SK-N-SH (cell line): ENCODE data around the gene RSU1. TPM values are rescaled to one million over a fixed set of nuclear protein-coding genes. Genes with fewer than 3 reads are reported as not detected.

Experiments used
- CTCF ChIA-PET: fragments of 300-600, 350-600 bp; formaldehyde crosslinking; extraction: SDS; loops from one replicate; lab custom pipeline; 2021; lab: Yijun Ruan, JAX
- POLR2A ChIA-PET: fragments of 350-600 bp; sonication (Branson Sonifier 250); formaldehyde crosslinking; extraction: SDS; loops from one replicate; lab custom pipeline; 2020; ENCODE audit warnings: antibody characterized with exemption, inconsistent platforms; lab: Yijun Ruan, JAX
- DNase-seq: peaks from one replicate; pipeline ENCODE4 v3.0.0; 2012
- H2AFZ ChIP-seq: fragments of 200-600 bp; sonication (generic); 2 replicates; pipeline ENCODE4 v1.8.1; 2016; ENCODE audit warnings: antibody characterized with exemption, mild to moderate bottlenecking, low read depth
- H3F3A ChIP-seq: fragments of 200-600 bp; sonication (generic); replicated peaks from 2 replicates; pipeline ENCODE3; 2016; ENCODE audit warnings: antibody characterized with exemption, mild to moderate bottlenecking; ENCODE audit not compliant: insufficient read depth
- H3K27ac ChIP-seq, 2 experiments: fragments of 200-500 bp in 1 of 2; fragments of 200-600 bp in 1 of 2; sonication (Bioruptor generic) in 1 of 2; sonication (generic), shearing (Covaris generic) in 1 of 2; 2 replicates each; pipeline versions ENCODE4 v1.5.1 to v1.6.1; 2014 to 2016; ENCODE audit warnings: low read depth in 2 of 2, inconsistent platforms in 1 of 2, low read length in 1 of 2, mild to moderate bottlenecking in 1 of 2, mixed read lengths in 1 of 2
- H3K27me3 ChIP-seq: fragments of 200-600 bp; sonication (generic), shearing (Covaris generic); 2 replicates; pipeline ENCODE4 v1.6.1; 2016; ENCODE audit warnings: mixed run types; ENCODE audit not compliant: insufficient read depth
- H3K36me3 ChIP-seq, 2 experiments: fragments of 200-500 bp in 1 of 2; fragments of 200-600 bp in 1 of 2; sonication (Bioruptor generic) in 1 of 2; sonication (generic) in 1 of 2; replicated peaks in 1 of 2; 2 replicates each; pipeline versions ENCODE3 to v1.5.1; 2014 to 2016; ENCODE audit warnings: low read length in 1 of 2, mild to moderate bottlenecking in 1 of 2; ENCODE audit not compliant: insufficient read depth in 2 of 2, control insufficient read depth in 1 of 2
- H3K4me1 ChIP-seq, 2 experiments: fragments of 200-500 bp in 1 of 2; fragments of 200-600 bp in 1 of 2; sonication (Bioruptor generic) in 1 of 2; sonication (generic), shearing (Covaris generic) in 1 of 2; 2 replicates each; pipeline versions ENCODE4 v1.5.1 to v1.6.1; 2014 to 2016; ENCODE audit warnings: low read depth in 1 of 2, low read length in 1 of 2, mixed run types in 1 of 2; ENCODE audit not compliant: insufficient read depth in 2 of 2, control insufficient read depth in 1 of 2
- H3K4me2 ChIP-seq: fragments of 200-600 bp; sonication (generic), shearing (Covaris generic); 2 replicates; pipeline ENCODE4 v1.6.1; 2017; ENCODE audit warnings: mixed run types
- H3K4me3 ChIP-seq, 2 experiments: fragments of 200-500 bp in 1 of 2; fragments of 200-600 bp in 1 of 2; sonication (Bioruptor generic) in 1 of 2; sonication (generic), shearing (Covaris generic) in 1 of 2; 2 replicates each; pipeline versions ENCODE4 v1.5.1 to v1.8.1; 2014 to 2016; ENCODE audit warnings: low read depth in 2 of 2, inconsistent platforms in 1 of 2, low read length in 1 of 2, mild to moderate bottlenecking in 1 of 2, mixed read lengths in 1 of 2, moderate library complexity in 1 of 2
- H3K79me2 ChIP-seq: fragments of 200-600 bp; sonication (generic); 2 replicates; pipeline ENCODE4 v1.8.1; 2017; ENCODE audit warnings: mild to moderate bottlenecking; ENCODE audit not compliant: insufficient read depth
- H3K9ac ChIP-seq: fragments of 200-600 bp; sonication (generic); 2 replicates; pipeline ENCODE4 v1.6.1; 2017; ENCODE audit warnings: mixed run types
- H3K9me2 ChIP-seq: fragments of 200-600 bp; sonication (generic); 2 replicates; pipeline ENCODE4 v1.6.1; 2017; ENCODE audit warnings: mixed run types
- H3K9me3 ChIP-seq: fragments of 200-600 bp; sonication (generic); 2 replicates; pipeline ENCODE4 v1.6.1; 2017; ENCODE audit warnings: mixed run types, mild to moderate bottlenecking, moderate library complexity
- H4K20me1 ChIP-seq: fragments of 200-600 bp; sonication (generic); 2 replicates; pipeline ENCODE4 v1.6.1; 2017; ENCODE audit warnings: mild to moderate bottlenecking, mixed run types; ENCODE audit not compliant: insufficient read depth
- CTCF ChIP-seq: fragments of 200-600 bp; sonication (generic); IDR thresholded peaks from 2 replicates; pipeline ENCODE4 v1.6.1; 2017; ENCODE audit warnings: antibody characterized with exemption, mild to moderate bottlenecking, moderate library complexity
- ELF1 ChIP-seq: IDR thresholded peaks from 2 replicates; pipeline ENCODE4 v1.4.0; 2012
- EP300 ChIP-seq, 2 experiments: IDR thresholded peaks; 2 replicates each; pipeline versions ENCODE4 v1.4.0 to v1.6.1; 2012; ENCODE audit warnings: borderline replicate concordance in 1 of 2, low read depth in 1 of 2, low read length in 1 of 2
- EZH2phosphoT487 ChIP-seq: fragments of 200-600 bp; sonication (generic); IDR thresholded peaks from 2 replicates; pipeline ENCODE4 v1.6.1; 2017; ENCODE audit warnings: low read depth, mixed run types, mild to moderate bottlenecking, antibody characterized with exemption, moderate library complexity, borderline replicate concordance
- FOSL2 ChIP-seq: IDR thresholded peaks from 2 replicates; pipeline ENCODE4 v1.4.0; 2012; ENCODE audit warnings: low read depth, mild to moderate bottlenecking, moderate library complexity, borderline replicate concordance
- FOXJ3 ChIP-seq: sonication (generic); formaldehyde crosslinking; IDR thresholded peaks from 2 replicates; pipeline ENCODE4 v1.5.1; 2020; ENCODE audit warnings: mild to moderate bottlenecking, missing genetic modification reagents
- FOXM1 ChIP-seq: IDR thresholded peaks from 2 replicates; pipeline ENCODE4 v1.4.0; 2012; ENCODE audit warnings: low read depth, mild to moderate bottlenecking
- GATA2 ChIP-seq: sonication (generic); formaldehyde crosslinking; IDR thresholded peaks from 2 replicates; pipeline ENCODE4 v1.5.0; 2020; ENCODE audit warnings: mild to moderate bottlenecking, missing genetic modification reagents
- IRF3 ChIP-seq: fragments of 150-350 bp; IDR thresholded peaks from 2 replicates; pipeline ENCODE4 v1.6.1; 2016; ENCODE audit warnings: mild to moderate bottlenecking, low read depth, low read length
- JUND ChIP-seq: IDR thresholded peaks from 2 replicates; pipeline ENCODE4 v1.4.0; 2012
- MAX ChIP-seq: IDR thresholded peaks from 2 replicates; pipeline ENCODE4 v1.4.0; 2012; ENCODE audit warnings: low read depth
- PBX3 ChIP-seq: IDR thresholded peaks from 2 replicates; pipeline ENCODE4; 2012
- RAD21 ChIP-seq: IDR thresholded peaks from 2 replicates; pipeline ENCODE4 v1.6.1; 2012; ENCODE audit warnings: mild to moderate bottlenecking, low read length
- RCOR1 ChIP-seq: fragments of 150-350 bp; IDR thresholded peaks from 2 replicates; pipeline ENCODE4 v1.6.1; 2017; ENCODE audit warnings: antibody characterized with exemption, low read length
- RXRA ChIP-seq: IDR thresholded peaks from 2 replicates; pipeline ENCODE4 v1.4.0; 2012; ENCODE audit warnings: low read depth, mild to moderate bottlenecking, borderline replicate concordance
- SIN3A ChIP-seq: IDR thresholded peaks from 2 replicates; pipeline ENCODE4 v1.6.1; 2012; ENCODE audit warnings: low read depth, mild to moderate bottlenecking, low read length, moderate library complexity, borderline replicate concordance
- SMC3 ChIP-seq: IDR thresholded peaks from 2 replicates; pipeline ENCODE4 v1.6.1; 2012; ENCODE audit warnings: low read depth, low read length, improper control_type of control experiment
- TCF12 ChIP-seq: IDR thresholded peaks from 2 replicates; pipeline ENCODE4 v1.4.0; 2012
- TEAD4 ChIP-seq: IDR thresholded peaks from 2 replicates; pipeline ENCODE4 v1.4.0; 2012; ENCODE audit warnings: mild to moderate bottlenecking, borderline replicate concordance; ENCODE audit not compliant: insufficient read depth
- USF1 ChIP-seq: IDR thresholded peaks from 2 replicates; pipeline ENCODE4 v1.4.0; 2012; ENCODE audit warnings: low read depth, borderline replicate concordance
- USF2 ChIP-seq: fragments of 150-350 bp; IDR thresholded peaks from 2 replicates; pipeline ENCODE4 v1.6.1; 2017; ENCODE audit warnings: antibody characterized with exemption, low read length, low read depth, borderline replicate concordance
- YY1 ChIP-seq: IDR thresholded peaks from 2 replicates; pipeline ENCODE4 v1.4.0; 2012; ENCODE audit warnings: low read depth, mild to moderate bottlenecking
- WGBS: methylation state at CpG from one replicate; pipeline ENCODE4 v1.1.6; 2017; ENCODE audit warnings: low lambda C conversion rate; 5-methylcytosine and 5-hydroxymethylcytosine counted together
- polyA plus RNA-seq, 3 experiments: library from polyadenylated mRNA; depleted of rRNA; stranded (reverse); fragments of >200 nt; gene quantifications; 2 replicates each; pipeline ENCODE4 v1.2.3, GENCODE V29; 2012

The RSU1 gene
- polyA plus RNA-seq, 1 of the 3 experiments (the other 2 are of a cell fraction), result 59.8 TPM

GRCh38 chr10:16698461-16698860, 118.8 kb downstream of the RSU1 start:
- no peaks in the 10 kb centered on the region for H3K79me2 ChIP-seq
- no peak overlapping the region for H3K27ac ChIP-seq
- no peaks in the 10 kb centered on the region for H4K20me1 ChIP-seq
- H3K4me3 ChIP-seq, result no peak overlapping the region
- ChIA-PET POLR2A (no interaction called here), CTCF (interaction anchor here (1.1 kb wide), 1 partner anchor 16 kb away, joined by 3 read pairs; no protein-coding TSS in a partner anchor)
- no peaks in the 10 kb centered on the region for H3K27me3 ChIP-seq
- H3F3A ChIP-seq, result no peaks in the 10 kb centered on the region
- no peaks in the 10 kb centered on the region for H3K9me2 ChIP-seq
- H3K4me1 ChIP-seq, result peaks cover 0 to 5% of the 10 kb centered on the region in 2 experiments; a peak in 1 of 4 replicates
- H3K4me2 ChIP-seq, result no peak overlapping the region
- no peak overlapping the region for H3K9ac ChIP-seq
- DNase-seq, result no peak
- TF ChIP-seq EP300 (IDR thresholded peaks at IDR 0.05; ENCODE audit: borderline replicate concordance in 1 of 2, low read depth in 1 of 2, low read length in 1 of 2) (no peak), RAD21 (no peak), FOSL2 (no peak), TEAD4 (no peak), YY1 (no peak), EZH2phosphoT487 (no peak), RXRA (no peak), ELF1 (no peak), JUND (no peak), USF2 (no peak), FOXM1 (no peak), RCOR1 (no peak)
- H3K36me3 ChIP-seq, result peaks cover 0 to under 1% of the 10 kb centered on the region in 2 experiments
- 100% methylated on average over 1 of the region's 4 CpGs for WGBS
- H3K9me3 ChIP-seq, result no peaks in the 10 kb centered on the region
- H2AFZ ChIP-seq, result no peak overlapping the region

GRCh38 chr10:16690417-16690816, 126.8 kb downstream of the RSU1 start:
- Histone ChIP-seq H3K4me1 (no peaks in the 10 kb centered on the region), H3K9me3 (no peaks in the 10 kb centered on the region), H3K27me3 (no peaks in the 10 kb centered on the region), H3K4me2 (no peak overlapping the region), H3K27ac (no peak overlapping the region), H3K4me3 (no peak overlapping the region), H3K9me2 (no peaks in the 10 kb centered on the region), H3K79me2 (no peaks in the 10 kb centered on the region), H4K20me1 (no peaks in the 10 kb centered on the region), H3F3A (no peaks in the 10 kb centered on the region), H3K9ac (no peak overlapping the region), H2AFZ (no peak overlapping the region), H3K36me3 (peaks cover 0 to 21% of the 10 kb centered on the region in 2 experiments)
- no peak for DNase-seq
- ChIA-PET POLR2A (no interaction called here), CTCF (interaction anchor here (1.2 kb wide), 1 partner anchor 37 kb away, joined by 4 read pairs; no protein-coding TSS in a partner anchor)
- WGBS, result 98% methylated on average over 5 of the region's 5 CpGs
- TF ChIP-seq TCF12 (no peak), SIN3A (no peak), IRF3 (no peak), ELF1 (no peak), USF1 (no peak), SMC3 (no peak), CTCF (no peak), FOXJ3 (CRISPR knock-in tag) (no peak), TEAD4 (no peak), EZH2phosphoT487 (no peak), USF2 (no peak), GATA2 (CRISPR knock-in tag) (no peak), RCOR1 (no peak), PBX3 (no peak), MAX (no peak)
